HepG2 (cell line): Measurements from ENCODE around the gene WWTR1. TPM values are rescaled to one million over a fixed set of nuclear protein-coding genes. Genes with fewer than 3 reads are reported as not detected.

Source experiments
- ASH2L ChIP-seq: fragments of 300-600, 200-600 bp; sonication (generic); IDR thresholded peaks from 2 replicates; pipeline ENCODE4 v1.7.0; 2017; ENCODE audit warnings: low read depth, mild to moderate bottlenecking, moderate library complexity, mixed read lengths, low read length; ENCODE audit not compliant: insufficient read length
- ATF1 ChIP-seq: IDR thresholded peaks from 2 replicates; pipeline ENCODE4 v1.6.1; 2016; ENCODE audit warnings: mild to moderate bottlenecking, control low read depth
- CBFB ChIP-seq: sonication (generic); formaldehyde crosslinking; IDR thresholded peaks from 2 replicates; pipeline ENCODE4 v1.4.0; 2020; ENCODE audit warnings: missing genetic modification reagents
- CEBPG ChIP-seq: IDR thresholded peaks from 2 replicates; pipeline ENCODE4 v1.6.1; 2016
- FOXA1 ChIP-seq, 2 experiments: fragments of 450-650 bp in 1 of 2; sonication (generic) in 1 of 2; formaldehyde crosslinking in 1 of 2; IDR thresholded peaks; 2 replicates each; pipeline versions ENCODE4 v1.4.0 to v1.6.1; 2016 to 2020; ENCODE audit warnings: missing genetic modification reagents in 1 of 2
- FOXC1 ChIP-seq: sonication (generic); formaldehyde crosslinking; IDR thresholded peaks from 2 replicates; pipeline ENCODE4 v1.8.0; 2022; ENCODE audit warnings: mild to moderate bottlenecking, missing genetic modification reagents, borderline replicate concordance
- GTF2F1 ChIP-seq: fragments of 150-350 bp; IDR thresholded peaks from 2 replicates; pipeline ENCODE4 v1.6.1; 2014; ENCODE audit warnings: low read length
- KLF13 ChIP-seq: sonication (generic); formaldehyde crosslinking; IDR thresholded peaks from 2 replicates; pipeline ENCODE4 v1.4.0; 2020; ENCODE audit warnings: mild to moderate bottlenecking, missing genetic modification reagents
- MED1 ChIP-seq: sonication (generic); formaldehyde crosslinking; IDR thresholded peaks from 2 replicates; pipeline ENCODE4 v1.4.0; 2020; ENCODE audit warnings: missing genetic modification reagents
- MEIS2 ChIP-seq: sonication (generic); formaldehyde crosslinking; IDR thresholded peaks from 2 replicates; pipeline ENCODE4 v1.9.0; 2021; ENCODE audit warnings: mild to moderate bottlenecking, missing genetic modification reagents
- PPARG ChIP-seq: conservative IDR thresholded peaks from 2 replicates; pipeline ENCODE4 v1.6.1; 2016; ENCODE audit warnings: missing biosample characterization, missing genetic modification reagents
- SIX4 ChIP-seq: sonication (generic); formaldehyde crosslinking; IDR thresholded peaks from 2 replicates; pipeline ENCODE4 v1.4.0; 2020; ENCODE audit warnings: missing genetic modification reagents
- TBX2 ChIP-seq: sonication (generic); formaldehyde crosslinking; IDR thresholded peaks from 2 replicates; pipeline ENCODE4 v1.5.0; 2020; ENCODE audit warnings: missing genetic modification reagents, mild to moderate bottlenecking, borderline replicate concordance
- TEAD2 ChIP-seq: sonication (generic); formaldehyde crosslinking; IDR thresholded peaks from 2 replicates; pipeline ENCODE4 v1.9.0; 2021; ENCODE audit warnings: missing genetic modification reagents
- ZBTB7A ChIP-seq: sonication (generic); formaldehyde crosslinking; IDR thresholded peaks from 2 replicates; pipeline ENCODE4 v1.8.0; 2022; ENCODE audit warnings: mild to moderate bottlenecking, missing genetic modification reagents
- ZNF24 ChIP-seq: fragments of 450-650 bp; IDR thresholded peaks from 2 replicates; pipeline ENCODE4 v1.6.1; 2017; ENCODE audit warnings: antibody characterized with exemption, mild to moderate bottlenecking
- ZNF552 ChIP-seq: sonication (generic); formaldehyde crosslinking; IDR thresholded peaks from 2 replicates; pipeline ENCODE4 v1.9.0; 2022; ENCODE audit warnings: missing genetic modification reagents, mild to moderate bottlenecking, borderline replicate concordance
- ZNF589 ChIP-seq: sonication (generic); formaldehyde crosslinking; conservative IDR thresholded peaks from 2 replicates; pipeline ENCODE4 v1.8.0; 2022; ENCODE audit warnings: mild to moderate bottlenecking, moderate library complexity, missing genetic modification reagents
- ZNF670 ChIP-seq: sonication (generic); formaldehyde crosslinking; IDR thresholded peaks from 2 replicates; pipeline ENCODE4 v1.8.0; 2022; ENCODE audit warnings: mild to moderate bottlenecking, missing genetic modification reagents, borderline replicate concordance
- ZNF792 ChIP-seq: IDR thresholded peaks from 2 replicates; pipeline ENCODE4 v1.6.1; 2016
- ZSCAN12 ChIP-seq: sonication (generic); formaldehyde crosslinking; IDR thresholded peaks from 2 replicates; pipeline ENCODE4 v1.9.0; 2021; ENCODE audit warnings: mild to moderate bottlenecking, missing genetic modification reagents
- ZSCAN31 ChIP-seq: sonication (generic); formaldehyde crosslinking; IDR thresholded peaks from 2 replicates; pipeline ENCODE4 v1.5.0; 2020; ENCODE audit warnings: low read depth, mild to moderate bottlenecking, missing genetic modification reagents
- polyA plus RNA-seq, 8 experiments: library from polyadenylated mRNA; depleted of rRNA in 3 of 8; stranded (reverse) in 7 of 8; unstranded in 1 of 8; fragments of >200 nt; fragmentation: Illumina TruSeq in 4 of 8; extraction: Trizol in 4 of 8; gene quantifications; 2 replicates each; pipeline versions ENCODE4 v1.2.1 to v1.2.3, GENCODE V29; 2011 to 2016; ENCODE audit warnings: low read depth in 4 of 8, missing spikeins in 1 of 8, mixed read lengths in 1 of 8; ENCODE audit not compliant: insufficient read depth in 1 of 8
- total RNA-seq, 5 experiments: library from RNA; depleted of rRNA; stranded (reverse); fragments of >200 nt; fragmentation: Illumina TruSeq; extraction: Trizol; gene quantifications; 2 replicates each; pipeline ENCODE4 v1.2.3, GENCODE V29; 2016; ENCODE audit warnings: low read depth in 1 of 5
- TF ChIP-seq, protein P1 (sequence below): sonication (generic); formaldehyde crosslinking; IDR thresholded peaks from 2 replicates; pipeline ENCODE4 v1.4.0; 2020; ENCODE audit warnings: missing genetic modification reagents, mild to moderate bottlenecking, borderline replicate concordance
- TF ChIP-seq, protein P2 (sequence below): sonication (generic); formaldehyde crosslinking; IDR thresholded peaks from 2 replicates; pipeline ENCODE4 v1.5.1; 2020; ENCODE audit warnings: missing genetic modification reagents, mild to moderate bottlenecking, borderline replicate concordance
- TF ChIP-seq, protein P3 (sequence below): sonication (generic); formaldehyde crosslinking; IDR thresholded peaks from 2 replicates; pipeline ENCODE4 v1.5.0; 2020; ENCODE audit warnings: missing genetic modification reagents, mild to moderate bottlenecking, borderline replicate concordance

WWTR1 gene
- total and polyA plus RNA-seq, 2 of the 13 experiments (the other 11 are each of a cell fraction or from before 2014, with no cell fraction given) = 19.7 to 139 TPM

DNA sequence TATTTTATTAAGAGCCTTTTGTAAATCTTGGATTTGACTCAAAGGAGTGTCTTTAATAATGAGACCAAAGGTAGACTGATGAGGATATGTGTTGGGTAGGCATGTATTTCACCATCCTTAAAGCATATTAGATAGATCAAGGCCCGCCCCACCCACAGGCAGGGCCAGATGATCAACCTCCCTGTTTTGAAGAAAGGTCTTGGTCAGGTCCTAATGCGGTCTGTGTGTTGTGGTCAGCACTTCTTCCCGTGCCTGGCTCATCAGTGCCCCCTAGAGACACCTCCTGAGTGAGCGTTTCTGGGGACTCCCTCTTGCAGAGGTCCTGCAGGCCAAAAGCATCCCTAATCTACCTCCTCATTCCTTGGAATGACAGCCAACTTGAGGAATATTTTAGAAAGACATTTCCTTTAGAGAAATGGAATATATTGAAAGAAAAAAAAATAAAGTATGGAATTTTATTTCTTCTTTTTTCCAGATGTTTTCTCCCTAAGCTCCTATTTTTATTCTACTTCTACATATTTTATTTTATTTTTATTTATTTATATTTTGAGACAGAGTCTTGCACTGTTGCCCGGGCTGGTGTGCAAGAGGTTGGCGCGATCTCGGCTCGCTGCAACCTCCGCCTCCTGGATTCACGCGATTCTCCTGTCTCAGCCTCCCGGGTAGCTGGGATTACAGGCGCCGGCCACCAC lies 177.4 kb downstream of the WWTR1 start (continued):
- TF ChIP-seq, protein P1, sequence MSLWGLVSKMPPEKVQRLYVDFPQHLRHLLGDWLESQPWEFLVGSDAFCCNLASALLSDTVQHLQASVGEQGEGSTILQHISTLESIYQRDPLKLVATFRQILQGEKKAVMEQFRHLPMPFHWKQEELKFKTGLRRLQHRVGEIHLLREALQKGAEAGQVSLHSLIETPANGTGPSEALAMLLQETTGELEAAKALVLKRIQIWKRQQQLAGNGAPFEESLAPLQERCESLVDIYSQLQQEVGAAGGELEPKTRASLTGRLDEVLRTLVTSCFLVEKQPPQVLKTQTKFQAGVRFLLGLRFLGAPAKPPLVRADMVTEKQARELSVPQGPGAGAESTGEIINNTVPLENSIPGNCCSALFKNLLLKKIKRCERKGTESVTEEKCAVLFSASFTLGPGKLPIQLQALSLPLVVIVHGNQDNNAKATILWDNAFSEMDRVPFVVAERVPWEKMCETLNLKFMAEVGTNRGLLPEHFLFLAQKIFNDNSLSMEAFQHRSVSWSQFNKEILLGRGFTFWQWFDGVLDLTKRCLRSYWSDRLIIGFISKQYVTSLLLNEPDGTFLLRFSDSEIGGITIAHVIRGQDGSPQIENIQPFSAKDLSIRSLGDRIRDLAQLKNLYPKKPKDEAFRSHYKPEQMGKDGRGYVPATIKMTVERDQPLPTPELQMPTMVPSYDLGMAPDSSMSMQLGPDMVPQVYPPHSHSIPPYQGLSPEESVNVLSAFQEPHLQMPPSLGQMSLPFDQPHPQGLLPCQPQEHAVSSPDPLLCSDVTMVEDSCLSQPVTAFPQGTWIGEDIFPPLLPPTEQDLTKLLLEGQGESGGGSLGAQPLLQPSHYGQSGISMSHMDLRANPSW (CRISPR knock-in tag) = no peak
- TF ChIP-seq KLF13 (CRISPR knock-in tag) = no peak
- TF ChIP-seq FOXC1 (CRISPR knock-in tag) = no peak
- TF ChIP-seq ZNF792 (CRISPR knock-in tag) = peak; percentile 87
- TF ChIP-seq ZNF589 (CRISPR knock-in tag) = no peak
- no peak for TF ChIP-seq MEIS2
- peak; percentile 97 for TF ChIP-seq CBFB (CRISPR knock-in tag)
- TF ChIP-seq CEBPG (CRISPR knock-in tag) = no peak
- TF ChIP-seq, protein P2, sequence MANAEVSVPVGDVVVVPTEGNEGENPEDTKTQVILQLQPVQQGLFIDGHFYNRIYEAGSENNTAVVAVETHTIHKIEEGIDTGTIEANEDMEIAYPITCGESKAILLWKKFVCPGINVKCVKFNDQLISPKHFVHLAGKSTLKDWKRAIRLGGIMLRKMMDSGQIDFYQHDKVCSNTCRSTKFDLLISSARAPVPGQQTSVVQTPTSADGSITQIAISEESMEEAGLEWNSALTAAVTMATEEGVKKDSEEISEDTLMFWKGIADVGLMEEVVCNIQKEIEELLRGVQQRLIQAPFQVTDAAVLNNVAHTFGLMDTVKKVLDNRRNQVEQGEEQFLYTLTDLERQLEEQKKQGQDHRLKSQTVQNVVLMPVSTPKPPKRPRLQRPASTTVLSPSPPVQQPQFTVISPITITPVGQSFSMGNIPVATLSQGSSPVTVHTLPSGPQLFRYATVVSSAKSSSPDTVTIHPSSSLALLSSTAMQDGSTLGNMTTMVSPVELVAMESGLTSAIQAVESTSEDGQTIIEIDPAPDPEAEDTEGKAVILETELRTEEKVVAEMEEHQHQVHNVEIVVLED = no peak
- no peak for TF ChIP-seq TEAD2 (CRISPR knock-in tag)
- TF ChIP-seq ASH2L = no peak
- TF ChIP-seq FOXA1 (IDR thresholded peaks at IDR 0.05) = no peak
- TF ChIP-seq FOXA1 (CRISPR knock-in tag; IDR thresholded peaks at IDR 0.05) = no peak
- no peak for TF ChIP-seq SIX4 (CRISPR knock-in tag)
- no peak for TF ChIP-seq ZSCAN31
- TF ChIP-seq ATF1 (CRISPR knock-in tag) = no peak
- TF ChIP-seq GTF2F1 = no peak
- no peak for TF ChIP-seq ZBTB7A (CRISPR knock-in tag)
- peak; percentile 78 for TF ChIP-seq MED1 (CRISPR knock-in tag)
- TF ChIP-seq ZNF670 (CRISPR knock-in tag) = no peak
- no peak for TF ChIP-seq ZNF552 (CRISPR knock-in tag)
- TF ChIP-seq ZSCAN12 (CRISPR knock-in tag) = no peak
- TF ChIP-seq, protein P3, sequence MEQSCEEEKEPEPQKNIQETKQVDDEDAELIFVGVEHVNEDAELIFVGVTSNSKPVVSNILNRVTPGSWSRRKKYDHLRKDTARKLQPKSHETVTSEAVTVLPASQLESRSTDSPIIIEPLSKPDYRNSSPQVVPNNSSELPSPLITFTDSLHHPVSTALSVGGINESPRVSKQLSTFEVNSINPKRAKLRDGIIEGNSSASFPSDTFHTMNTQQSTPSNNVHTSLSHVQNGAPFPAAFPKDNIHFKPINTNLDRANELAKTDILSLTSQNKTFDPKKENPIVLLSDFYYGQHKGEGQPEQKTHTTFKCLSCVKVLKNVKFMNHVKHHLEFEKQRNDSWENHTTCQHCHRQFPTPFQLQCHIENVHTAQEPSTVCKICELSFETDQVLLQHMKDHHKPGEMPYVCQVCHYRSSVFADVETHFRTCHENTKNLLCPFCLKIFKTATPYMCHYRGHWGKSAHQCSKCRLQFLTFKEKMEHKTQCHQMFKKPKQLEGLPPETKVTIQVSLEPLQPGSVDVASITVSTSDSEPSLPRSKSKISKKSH (CRISPR knock-in tag) = no peak
- TF ChIP-seq TBX2 (CRISPR knock-in tag) = no peak
- TF ChIP-seq PPARG (CRISPR knock-in tag) = 0 out of 2 replicates have a peak, but pooled peaks have one; percentile 14
- TF ChIP-seq ZNF24 = 0 out of 2 replicates have a peak, but pooled peaks have one; percentile 45
